HepG2 (cell line): ENCODE results near the gene TNPO3. TPM values are rescaled to one million over a fixed set of nuclear protein-coding genes. Genes with fewer than 3 reads are reported as not detected.

Experiments used
- ATAC-seq: fragments of 200-7000 bp; cut with Tn5 transposase; 3 replicates; pipeline ENCODE4 v1.9.1; 2020; ENCODE audit warnings: mild to moderate bottlenecking, moderate library complexity
- BruUV-seq: library from RNA; stranded (reverse); fragments of 400-500 nt; replicated peaks from 2 replicates; lab custom pipeline; 2021; lab: Mats Ljungman, UMichigan
- CTCF ChIA-PET: fragments of 300-600 bp; formaldehyde crosslinking; extraction: SDS; loops from one replicate; lab custom pipeline; 2021; ENCODE audit warnings: low total read pairs, inconsistent platforms, low intra/inter-chr PET ratio; lab: Yijun Ruan, JAX
- POLR2A ChIA-PET: fragments of 350-600 bp; sonication (Branson Sonifier 250); formaldehyde crosslinking; loops from one replicate; lab custom pipeline; 2020; ENCODE audit warnings: antibody characterized with exemption, inconsistent platforms; lab: Yijun Ruan, JAX
- DNase-seq: peaks from one replicate; pipeline ENCODE4 v3.0.0-alpha.2; 2015; ENCODE audit warnings: low spot score
- FAIRE-seq: peaks from 3 replicates; lab custom pipeline; 2011; peaks lifted over from hg19 to GRCh38; lab: Jason Lieb, UNC
- H2AFZ ChIP-seq: one replicate; pipeline ENCODE4 v1.6.1; 2011; ENCODE audit warnings: low read length, inconsistent platforms
- H3K27ac ChIP-seq: fragments of 300-600 bp; 3 replicates; pipeline ENCODE4 v1.8.0; 2011; ENCODE audit warnings: mixed run types, mild to moderate bottlenecking, mixed read lengths, low read length, inconsistent platforms; ENCODE audit not compliant: insufficient read depth; ENCODE audit errors: extremely low read length
- H3K27me3 ChIP-seq, 2 experiments: fragments of 200-600 bp in 1 of 2; 2 replicates in 1 of 2; 3 replicates in 1 of 2; pipeline versions ENCODE4 v1.6.0 to v1.8.0; 2011; ENCODE audit warnings: low read length in 2 of 2, mild to moderate bottlenecking in 2 of 2, moderate library complexity in 2 of 2, inconsistent platforms in 1 of 2; ENCODE audit not compliant: insufficient read depth in 2 of 2, control insufficient read depth in 1 of 2
- H3K36me3 ChIP-seq, 2 experiments: fragments of 200-600 bp in 1 of 2; replicated peaks in 1 of 2; 2 replicates in 1 of 2; 3 replicates in 1 of 2; pipeline versions ENCODE4 v1.5.1 to v1.8.0; 2011; ENCODE audit warnings: low read length in 2 of 2, inconsistent platforms in 1 of 2; ENCODE audit not compliant: insufficient read depth in 2 of 2, control insufficient read depth in 1 of 2
- H3K4me1 ChIP-seq: 2 replicates; pipeline ENCODE4 v1.5.1; 2012; ENCODE audit warnings: low read length, inconsistent platforms; ENCODE audit not compliant: insufficient read depth
- H3K4me2 ChIP-seq: 2 replicates; pipeline ENCODE4 v1.6.0; 2011; ENCODE audit warnings: low read depth, low read length, inconsistent platforms
- H3K4me3 ChIP-seq, 3 experiments: fragments of 200-600 bp in 1 of 3; sonication (generic), shearing (Covaris generic) in 1 of 3; replicated peaks in 1 of 3; 2 replicates each; pipeline ENCODE4 v1.5.1; 2011 to 2016; ENCODE audit warnings: low read length in 3 of 3, inconsistent platforms in 2 of 3, low read depth in 2 of 3, mild to moderate bottlenecking in 2 of 3, control low read depth in 1 of 3, mixed read lengths in 1 of 3; ENCODE audit not compliant: insufficient read depth in 1 of 3
- H3K79me2 ChIP-seq: one replicate; pipeline ENCODE4 v1.6.1; 2011; ENCODE audit warnings: low read length, inconsistent platforms; ENCODE audit not compliant: insufficient read depth
- H3K9ac ChIP-seq: 2 replicates; pipeline ENCODE4 v1.6.0; 2011; ENCODE audit warnings: mild to moderate bottlenecking, low read depth, low read length, inconsistent platforms; ENCODE audit not compliant: insufficient read depth
- H3K9me3 ChIP-seq: 2 replicates; pipeline ENCODE4 v1.5.1; 2012; ENCODE audit warnings: mild to moderate bottlenecking, low read length
- H4K20me1 ChIP-seq: 2 replicates; pipeline ENCODE4 v1.6.0; 2011; ENCODE audit warnings: inconsistent platforms, mild to moderate bottlenecking, low read length, moderate library complexity; ENCODE audit not compliant: insufficient read depth
- ELF3 ChIP-seq: IDR thresholded peaks from 2 replicates; pipeline ENCODE4 v1.6.1; 2016; ENCODE audit warnings: missing genetic modification reagents, missing compliant biosample characterization
- GTF3A ChIP-seq: sonication (generic); formaldehyde crosslinking; conservative IDR thresholded peaks from 2 replicates; pipeline ENCODE4 v1.4.0; 2020; ENCODE audit warnings: mild to moderate bottlenecking, missing genetic modification reagents
- NFKB2 ChIP-seq: sonication (generic); formaldehyde crosslinking; IDR thresholded peaks from 2 replicates; pipeline ENCODE4 v1.4.0; 2020; ENCODE audit warnings: missing genetic modification reagents, borderline replicate concordance
- PHF8 ChIP-seq: sonication (generic); formaldehyde crosslinking; IDR thresholded peaks from 2 replicates; pipeline ENCODE4 v1.5.0; 2020; ENCODE audit warnings: missing genetic modification reagents
- USF2 ChIP-seq, 2 experiments: sonication (generic) in 1 of 2; formaldehyde crosslinking in 1 of 2; IDR thresholded peaks; 2 replicates each; pipeline versions ENCODE4 v1.5.1 to v1.6.1; 2011 to 2020; ENCODE audit warnings: borderline replicate concordance in 1 of 2, low read depth in 1 of 2, low read length in 1 of 2, mild to moderate bottlenecking in 1 of 2, missing genetic modification reagents in 1 of 2, moderate library complexity in 1 of 2
- ZBTB7B ChIP-seq: sonication (generic); formaldehyde crosslinking; IDR thresholded peaks from 2 replicates; pipeline ENCODE4 v1.4.0; 2020; ENCODE audit warnings: missing genetic modification reagents
- ZNF121 ChIP-seq: sonication (generic); formaldehyde crosslinking; IDR thresholded peaks from 2 replicates; pipeline ENCODE4 v1.5.0; 2020; ENCODE audit warnings: mild to moderate bottlenecking, missing genetic modification reagents
- WGBS: methylation state at CpG from one replicate; pipeline ENCODE4 v1.1.6; 2017; ENCODE audit warnings: low lambda C conversion rate; 5-methylcytosine and 5-hydroxymethylcytosine counted together
- in situ Hi-C: cut with HindIII; loops from 2 replicates; pipeline ENCODE4 v1.10.0; 2017; ENCODE audit warnings: low pct_unique_long_range_greater_than_20kb; ENCODE audit not compliant: extremely low pct_ligation_motif_present
- intact Hi-C: fragments of 100-400 bp; cut with micrococcal nuclease; formaldehyde crosslinking; loops from one replicate; pipeline ENCODE4 v1.10.0; 2022; ENCODE audit not compliant: unreplicated experiment
- polyA plus RNA-seq, 8 experiments: library from polyadenylated mRNA; depleted of rRNA in 3 of 8; stranded (reverse) in 7 of 8; unstranded in 1 of 8; fragments of >200 nt; fragmentation: Illumina TruSeq in 4 of 8; extraction: Trizol in 4 of 8; gene quantifications; 2 replicates each; pipeline versions ENCODE4 v1.2.1 to v1.2.3, GENCODE V29; 2011 to 2016; ENCODE audit warnings: low read depth in 4 of 8, missing spikeins in 1 of 8, mixed read lengths in 1 of 8; ENCODE audit not compliant: insufficient read depth in 1 of 8
- total RNA-seq, 5 experiments: library from RNA; depleted of rRNA; stranded (reverse); fragments of >200 nt; fragmentation: Illumina TruSeq; extraction: Trizol; gene quantifications; 2 replicates each; pipeline ENCODE4 v1.2.3, GENCODE V29; 2016; ENCODE audit warnings: low read depth in 1 of 5
- TF ChIP-seq, protein P1 (sequence below): IDR thresholded peaks from 2 replicates; pipeline ENCODE4 v1.6.1; 2016

TNPO3 gene
- total and polyA plus RNA-seq, 2 of the 13 experiments (the other 11 are each of a cell fraction or from before 2014, with no cell fraction given): 23.8 to 44.6 TPM

- peaks cover 20% of the 10 kb centered on the region for H4K20me1 ChIP-seq
- H3K9ac ChIP-seq: no peak overlapping the region
- in situ Hi-C loops (no loop called here), intact Hi-C loops (no loop called here)
- ChIA-PET POLR2A (no interaction called here), CTCF (no interaction called here)
- no peak overlapping the region for H3K4me2 ChIP-seq
- no peaks in the 10 kb centered on the region for H3K9me3 ChIP-seq
- H3K79me2 ChIP-seq: peaks cover 91% of the 10 kb centered on the region
- no TSS peak for BruUV-seq
- peaks cover 34% of the 10 kb centered on the region for H3K4me1 ChIP-seq
- no peaks in the 10 kb centered on the region for H3K27me3 ChIP-seq
- 98% methylated on average over 3 of the region's 3 CpGs for WGBS
- no peak overlapping the region for H3K27ac ChIP-seq
- H2AFZ ChIP-seq: no peak overlapping the region
- DNase-seq (no peak), FAIRE-seq (no peak), ATAC-seq (no peak)
- peaks cover 7 to 28% of the 10 kb centered on the region in 2 experiments; a peak in 4 of 5 replicates for H3K36me3 ChIP-seq
- no peak for TF ChIP-seq PHF8 (CRISPR knock-in tag)
- no peak for TF ChIP-seq NFKB2 (CRISPR knock-in tag)
- TF ChIP-seq USF2 (IDR thresholded peaks at IDR 0.05; ENCODE audit: low read depth, low read length): no peak
- TF ChIP-seq USF2 (CRISPR knock-in tag; IDR thresholded peaks at IDR 0.05; ENCODE audit: borderline replicate concordance): no peak
- TF ChIP-seq GTF3A (CRISPR knock-in tag): no peak
- TF ChIP-seq, protein P1, sequence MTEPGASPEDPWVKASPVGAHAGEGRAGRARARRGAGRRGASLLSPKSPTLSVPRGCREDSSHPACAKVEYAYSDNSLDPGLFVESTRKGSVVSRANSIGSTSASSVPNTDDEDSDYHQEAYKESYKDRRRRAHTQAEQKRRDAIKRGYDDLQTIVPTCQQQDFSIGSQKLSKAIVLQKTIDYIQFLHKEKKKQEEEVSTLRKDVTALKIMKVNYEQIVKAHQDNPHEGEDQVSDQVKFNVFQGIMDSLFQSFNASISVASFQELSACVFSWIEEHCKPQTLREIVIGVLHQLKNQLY (CRISPR knock-in tag): no peak
- no peak for TF ChIP-seq ELF3
- peak; percentile 48; the same call in 1 of the 2 replicates for TF ChIP-seq ZNF121 (CRISPR knock-in tag)
- no peak for TF ChIP-seq ZBTB7B (CRISPR knock-in tag)
- H3K4me3 ChIP-seq: no peak overlapping the region
Measured at GRCh38 chr7:129043012-129043411, 11.9 kb downstream of the TNPO3 start.
